Measurements from ENCODE around the gene PDGFB. TPM values are rescaled to one million over a fixed set of nuclear protein-coding genes. Genes with fewer than 3 reads are reported as not detected.

Gene PDGFB
- total RNA-seq, 1 experiment from 2014 or later: 9.2 TPM

GRCh38 chr22:39251762-39252460, 7.1 kb upstream of the PDGFB start (continued):
- no peak for TF ChIP-seq ZMAT4 (CRISPR knock-in tag; IDR thresholded peaks at IDR 0.05)
- no peak for TF ChIP-seq CREM (CRISPR knock-in tag; IDR thresholded peaks at IDR 0.05)
- TF ChIP-seq USF2 (CRISPR knock-in tag; IDR thresholded peaks at IDR 0.05): no peak
- TF ChIP-seq ZNF423 (CRISPR knock-in tag; IDR thresholded peaks at IDR 0.05): no peak
- no peak for TF ChIP-seq ESRRA (CRISPR knock-in tag; IDR thresholded peaks at IDR 0.05; ENCODE audit: borderline replicate concordance)
- TF ChIP-seq IRF1 (CRISPR knock-in tag; IDR thresholded peaks at IDR 0.05): no peak
- no peak for TF ChIP-seq ZBTB43 (CRISPR knock-in tag; IDR thresholded peaks at IDR 0.05)

- no peaks in the 10 kb centered on the region for H3K9me3 Mint-ChIP-seq
- peaks cover 53% of the 10 kb centered on the region for H3K27me3 Mint-ChIP-seq (ENCODE audit: low read depth)
- CTCF ChIA-PET: interaction anchor here (0.8 to 4.8 kb wide), 6 partner anchors 15 to 80 kb away, joined by 3 to 20 read pairs (median 5); no protein-coding TSS in a partner anchor
- peak; percentile 13; the same call in 1 of the 2 replicates for ATAC-seq
- POLR2A ChIA-PET: interaction anchor here (1.5 kb wide), 2 partner anchors 36 to 66 kb away, joined by 4 to 6 read pairs; no protein-coding TSS in a partner anchor
- peaks cover 36% of the 10 kb centered on the region for H3K4me1 Mint-ChIP-seq
- H3K27ac Mint-ChIP-seq: no peak overlapping the region
- H3K4me3 Mint-ChIP-seq: no peak overlapping the region
- H3K36me3 Mint-ChIP-seq: no peaks in the 10 kb centered on the region
- TF ChIP-seq EMX1 (CRISPR knock-in tag; IDR thresholded peaks at IDR 0.05) (no peak), E2F4 (CRISPR knock-in tag; IDR thresholded peaks at IDR 0.05; ENCODE audit: borderline replicate concordance, low read depth) (no peak)
- DNase-seq (ENCODE audit: low spot score): no peak
Observed at GRCh38 chr22:39250838-39251237, 6.1 kb upstream of the PDGFB start.

- Mint-ChIP-seq H3K4me1 (peaks cover 34% of the 10 kb centered on the region), H3K27ac (no peak overlapping the region), H3K4me3 (no peak overlapping the region), H3K9me3 (no peaks in the 10 kb centered on the region), H3K27me3 (ENCODE audit: low read depth) (peaks cover 60% of the 10 kb centered on the region), H3K36me3 (no peaks in the 10 kb centered on the region)
- peak; percentile 59; the same call in 1 of the 2 replicates for TF ChIP-seq ZNF121 (CRISPR knock-in tag; IDR thresholded peaks at IDR 0.05)
- TF ChIP-seq USF2 (CRISPR knock-in tag; IDR thresholded peaks at IDR 0.05): no peak
- no peak for TF ChIP-seq FOXP1 (CRISPR knock-in tag; IDR thresholded peaks at IDR 0.05; ENCODE audit: borderline replicate concordance)
- TF ChIP-seq JAZF1 (CRISPR knock-in tag; IDR thresholded peaks at IDR 0.05): no peak
- TF ChIP-seq NFATC4 (CRISPR knock-in tag; IDR thresholded peaks at IDR 0.05): no peak
- CTCF ChIA-PET: interaction anchor here (0.6 to 4.8 kb wide), 9 partner anchors 14 to 79 kb away, joined by 3 to 20 read pairs (median 3); no protein-coding TSS in a partner anchor
- DNase-seq (ENCODE audit: low spot score): no peak
- peak; percentile 21 for ATAC-seq
- POLR2A ChIA-PET: interaction anchor here (1.2 to 1.5 kb wide), 3 partner anchors 36 to 69 kb away, joined by 3 to 6 read pairs (median 4); no protein-coding TSS in a partner anchor
Observed at GRCh38 chr22:39250131-39250530, 5.3 kb upstream of the PDGFB start.

Measured in WTC11 (cell line).